CD4-positive, alpha-beta memory T cell (primary cell): ENCODE data around the gene EFHC1. TPM values are rescaled to one million over a fixed set of nuclear protein-coding genes. Genes with fewer than 3 reads are reported as not detected.

ENCODE experiments used
- CTCF ChIA-PET: fragments of 350-600 bp; sonication (Branson Sonifier 250); formaldehyde crosslinking; loops from one replicate; lab custom pipeline; 2021; ENCODE audit warnings: inconsistent platforms; ENCODE audit not compliant: partially characterized antibody; lab: Charles Lee
- POLR2A ChIA-PET: fragments of 350-600 bp; sonication (Branson Sonifier 250); formaldehyde crosslinking; loops from one replicate; lab custom pipeline; 2021; ENCODE audit not compliant: partially characterized antibody; lab: Charles Lee
- DNase-seq, 5 donors: peaks; one replicate each; pipeline versions ENCODE4 v3.0.0 to v3.0.0-alpha.2; 2020 to 2022; ENCODE audit warnings: mixed read lengths in 1 of 5
- H3K27ac ChIP-seq: one replicate; pipeline ENCODE4 v1.7.0; 2013; ENCODE audit warnings: low read depth, low read length
- H3K27me3 ChIP-seq: 2 replicates; pipeline ENCODE4 v1.7.0; 2013; ENCODE audit warnings: mild to moderate bottlenecking, low read length, moderate library complexity; ENCODE audit not compliant: insufficient read depth
- H3K36me3 ChIP-seq: 2 replicates; pipeline ENCODE4 v1.7.0; 2013; ENCODE audit warnings: mild to moderate bottlenecking, low read length, moderate library complexity; ENCODE audit not compliant: insufficient read depth
- H3K4me1 ChIP-seq: 2 replicates; pipeline ENCODE4 v1.7.0; 2013; ENCODE audit warnings: mild to moderate bottlenecking, low read length, moderate library complexity; ENCODE audit not compliant: insufficient read depth
- H3K4me3 ChIP-seq, 2 donors: one replicate each; pipeline ENCODE4 v1.7.0; 2013; ENCODE audit warnings: low read length in 2 of 2, mild to moderate bottlenecking in 1 of 2
- H3K9me3 ChIP-seq, 2 donors: one replicate each; pipeline ENCODE4 v1.7.0; 2013; ENCODE audit warnings: low read length in 2 of 2, control low read depth in 1 of 2; ENCODE audit not compliant: control insufficient read depth in 1 of 2
- H3K27ac Mint-ChIP-seq, 7 donors: one replicate each; pipeline ENCODE4 v1.8.0; 2020 to 2021; ENCODE audit warnings: mixed read lengths in 7 of 7, mild to moderate bottlenecking in 6 of 7, inconsistent platforms in 3 of 7, moderate library complexity in 3 of 7
- H3K27me3 Mint-ChIP-seq, 2 donors: one replicate each; pipeline ENCODE4 v1.8.0; 2020 to 2021; ENCODE audit warnings: mixed read lengths in 2 of 2
- H3K36me3 Mint-ChIP-seq, 2 donors: one replicate each; pipeline ENCODE4 v1.8.0; 2020 to 2021; ENCODE audit warnings: mixed read lengths in 2 of 2, inconsistent platforms in 1 of 2, mild to moderate bottlenecking in 1 of 2
- H3K4me1 Mint-ChIP-seq, 4 donors: one replicate each; pipeline ENCODE4 v1.8.0; 2020 to 2021; ENCODE audit warnings: mixed read lengths in 4 of 4, mild to moderate bottlenecking in 1 of 4
- H3K4me3 Mint-ChIP-seq, 8 donors: one replicate each; pipeline ENCODE4 v1.8.0; 2020 to 2021; ENCODE audit warnings: mixed read lengths in 8 of 8, mild to moderate bottlenecking in 7 of 8, moderate library complexity in 6 of 8, inconsistent platforms in 3 of 8
- H3K9me3 Mint-ChIP-seq, 8 donors: one replicate each; pipeline ENCODE4 v1.8.0; 2020 to 2021; ENCODE audit warnings: mixed read lengths in 8 of 8, mild to moderate bottlenecking in 5 of 8, inconsistent platforms in 3 of 8, moderate library complexity in 1 of 8
- intact Hi-C: fragments of 100-400 bp; cut with micrococcal nuclease; formaldehyde crosslinking; loops from one replicate; pipeline ENCODE4 v1.15.1; 2023
- polyA plus RNA-seq, 2 donors: library from polyadenylated mRNA; unstranded; fragments of 300-500 nt; fragmentation: Illumina TruSeq; gene quantifications; one replicate each; pipeline ENCODE4 v1.2.3, GENCODE V29; 2021
- total RNA-seq, 2 experiments: library from RNA; stranded (reverse); gene quantifications; one replicate each; pipeline ENCODE4 v1.2.3, GENCODE V29; 2021

EFHC1 gene
- total and polyA plus RNA-seq, 4 experiments from 2014 or later, result 1.5 to 10.4 (median 4.1) TPM

DNA sequence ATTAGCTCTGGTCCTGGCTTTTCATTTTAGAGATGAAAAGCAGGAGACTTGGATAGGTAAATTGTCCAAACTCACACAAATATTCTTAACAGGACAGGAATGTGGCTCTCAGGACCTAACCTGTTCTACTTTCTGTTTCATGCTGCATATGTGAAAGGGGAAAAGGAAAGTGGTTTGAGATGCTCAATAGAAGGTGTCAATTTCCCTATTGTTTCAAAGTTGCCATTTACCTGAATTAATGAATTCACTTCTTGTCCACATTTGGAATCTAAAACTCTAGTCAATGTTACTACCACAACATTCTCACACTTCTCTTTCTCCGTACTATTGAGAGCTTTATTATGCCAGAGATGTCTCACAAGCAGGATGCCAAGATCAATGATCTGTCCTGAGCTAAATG lies 4.8 kb upstream of the EFHC1 start:
- peak overlapping the region in 1 of 8 donors; percentile 36 for H3K4me3 Mint-ChIP-seq
- H3K27me3 ChIP-seq, result no peaks in the 10 kb centered on the region
- no peaks in the 10 kb centered on the region for H3K9me3 ChIP-seq
- H3K27ac ChIP-seq, result no peak overlapping the region
- H3K36me3 Mint-ChIP-seq, result peaks cover 0 to 4% of the 10 kb centered on the region in 2 donors
- ChIA-PET CTCF (interaction anchor here (0.6 to 8.4 kb wide), 16 partner anchors 14 to 280 kb away, joined by 3 to 99 read pairs (median 10); partner anchors contain the start of genes MCM3, PAQR8 and TMEM14A), POLR2A (interaction anchor here (1.1 to 1.6 kb wide), 2 partner anchors 12 to 130 kb away, joined by 3 to 6 read pairs; partner anchors contain the start of gene MCM3)
- H3K9me3 Mint-ChIP-seq, result peaks cover 0 to 3% (median 0%) of the 10 kb centered on the region in 8 donors
- peaks cover 15 to 26% (median 22%) of the 10 kb centered on the region in 4 donors for H3K4me1 Mint-ChIP-seq
- H3K36me3 ChIP-seq, result no peaks in the 10 kb centered on the region
- H3K27me3 Mint-ChIP-seq, result no peaks in the 10 kb centered on the region
- no peak for DNase-seq
- H3K4me3 ChIP-seq, result no peak overlapping the region
- H3K4me1 ChIP-seq, result peaks cover 17% of the 10 kb centered on the region
- peak overlapping the region in 2 of 7 donors; percentile 28 to 77 for H3K27ac Mint-ChIP-seq
- intact Hi-C loops, result loop anchor here (5.0 kb wide), 1 partner anchor 182 kb away; no protein-coding TSS in a partner anchor

DNA sequence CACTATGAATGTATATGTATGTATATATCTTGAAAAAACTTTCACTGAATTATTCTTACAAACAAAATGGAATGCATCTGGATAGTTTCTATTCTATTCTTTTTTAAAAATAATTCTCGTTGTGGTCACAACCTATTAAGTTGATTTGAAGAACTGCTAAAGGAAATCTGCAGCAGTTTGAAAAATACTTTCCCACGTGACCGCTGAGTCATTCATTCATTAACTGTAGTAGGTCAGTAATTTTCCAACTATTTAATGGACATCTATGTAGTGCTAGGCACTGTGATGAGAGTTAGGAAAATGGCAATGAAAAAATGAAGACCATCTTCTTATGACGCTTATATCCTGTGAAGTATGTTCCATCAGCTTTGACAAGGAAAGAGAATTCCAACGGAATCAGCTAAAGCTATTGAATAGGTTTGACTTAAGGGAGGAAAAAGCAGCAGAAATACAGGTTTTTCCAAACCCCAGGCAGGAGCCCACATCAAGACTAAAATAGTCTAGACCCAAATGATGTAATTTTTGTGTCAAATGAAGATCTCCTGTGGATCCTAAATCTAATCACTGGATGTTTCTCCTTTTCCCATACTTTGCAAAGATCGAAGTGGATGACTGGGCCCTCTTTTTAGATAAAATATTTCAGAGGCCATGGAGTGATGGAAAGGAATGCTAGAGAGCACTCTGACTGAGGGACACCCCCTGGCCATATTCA lies 4.1 kb upstream of the EFHC1 start:
- Mint-ChIP-seq H3K4me1 (peaks cover 15 to 26% (median 20%) of the 10 kb centered on the region in 4 donors), H3K27ac (peak overlapping the region in 5 of 7 donors; percentile 17 to 72 (median 52)), H3K27me3 (no peaks in the 10 kb centered on the region), H3K4me3 (peak overlapping the region in 2 of 8 donors; percentile 13 to 33), H3K36me3 (peaks cover 0 to 4% of the 10 kb centered on the region in 2 donors), H3K9me3 (peaks cover 0 to 3% (median 0%) of the 10 kb centered on the region in 8 donors)
- POLR2A ChIA-PET, result interaction anchor here (0.9 to 1.6 kb wide), 4 partner anchors 13 to 131 kb away, joined by 3 to 6 read pairs (median 4); partner anchors contain the start of gene MCM3
- Histone ChIP-seq H3K4me1 (peaks cover 24% of the 10 kb centered on the region), H3K27ac (no peak overlapping the region), H3K27me3 (no peaks in the 10 kb centered on the region), H3K9me3 (no peaks in the 10 kb centered on the region), H3K4me3 (no peak overlapping the region), H3K36me3 (no peaks in the 10 kb centered on the region)
- CTCF ChIA-PET, result interaction anchor here (0.6 to 8.4 kb wide), 20 partner anchors 8 to 291 kb away, joined by 3 to 99 read pairs (median 6); partner anchors contain the start of genes MCM3, PAQR8 and TMEM14A
- no peak for DNase-seq
- intact Hi-C loops, result loop anchor here (1.0 to 5.0 kb wide), 2 partner anchors 181 to 247 kb away; no protein-coding TSS in a partner anchor

DNA sequence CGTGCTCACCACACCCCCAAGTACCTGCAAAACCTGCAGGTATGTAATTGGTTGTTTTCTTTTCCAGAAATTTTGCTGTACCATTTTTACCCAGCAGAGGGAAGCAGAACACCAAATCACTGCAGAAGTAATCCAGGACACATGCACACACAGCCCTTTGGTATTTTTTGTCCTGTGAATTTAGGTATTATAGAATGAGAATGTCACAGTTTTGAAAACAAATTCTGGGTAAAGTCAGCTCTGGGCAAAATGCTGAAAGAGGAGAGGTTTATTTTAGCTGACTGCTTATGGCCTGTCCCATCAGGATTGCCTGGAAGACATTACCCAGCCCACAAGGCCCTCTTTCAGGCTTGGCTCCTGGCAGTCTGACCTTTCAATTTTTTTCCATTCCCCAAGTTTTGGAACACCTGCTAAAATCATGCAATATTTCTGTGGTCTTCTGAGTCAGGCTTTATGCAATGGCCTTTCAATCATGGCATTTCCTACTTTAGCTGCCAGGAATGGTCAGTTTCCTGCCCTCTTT lies 3.5 kb upstream of the EFHC1 start:
- H3K4me3 ChIP-seq, result no peak overlapping the region
- no peaks in the 10 kb centered on the region for H3K36me3 ChIP-seq
- H3K27me3 ChIP-seq, result no peaks in the 10 kb centered on the region
- Mint-ChIP-seq H3K4me3 (peak overlapping the region in 2 of 8 donors; percentile 13 to 33), H3K36me3 (peaks cover 0 to 4% of the 10 kb centered on the region in 2 donors), H3K27me3 (no peaks in the 10 kb centered on the region), H3K4me1 (peaks cover 15 to 26% (median 20%) of the 10 kb centered on the region in 4 donors), H3K9me3 (peaks cover 0 to 3% (median 0%) of the 10 kb centered on the region in 8 donors), H3K27ac (peak overlapping the region in 5 of 7 donors; percentile 17 to 72 (median 52))
- CTCF ChIA-PET, result interaction anchor here (0.8 to 8.4 kb wide), 17 partner anchors 9 to 290 kb away, joined by 3 to 99 read pairs (median 6); partner anchors contain the start of genes MCM3, PAQR8 and TMEM14A
- H3K4me1 ChIP-seq, result peaks cover 24% of the 10 kb centered on the region
- no peaks in the 10 kb centered on the region for H3K9me3 ChIP-seq
- peak; percentile 47 to 76 (median 72) for DNase-seq
- POLR2A ChIA-PET, result interaction anchor here (0.9 to 1.5 kb wide), 3 partner anchors 17 to 131 kb away, joined by 3 to 6 read pairs (median 5); no protein-coding TSS in a partner anchor
- H3K27ac ChIP-seq, result no peak overlapping the region
- intact Hi-C loops, result loop anchor here (1.0 to 5.0 kb wide), 2 partner anchors 181 to 247 kb away; no protein-coding TSS in a partner anchor

DNA sequence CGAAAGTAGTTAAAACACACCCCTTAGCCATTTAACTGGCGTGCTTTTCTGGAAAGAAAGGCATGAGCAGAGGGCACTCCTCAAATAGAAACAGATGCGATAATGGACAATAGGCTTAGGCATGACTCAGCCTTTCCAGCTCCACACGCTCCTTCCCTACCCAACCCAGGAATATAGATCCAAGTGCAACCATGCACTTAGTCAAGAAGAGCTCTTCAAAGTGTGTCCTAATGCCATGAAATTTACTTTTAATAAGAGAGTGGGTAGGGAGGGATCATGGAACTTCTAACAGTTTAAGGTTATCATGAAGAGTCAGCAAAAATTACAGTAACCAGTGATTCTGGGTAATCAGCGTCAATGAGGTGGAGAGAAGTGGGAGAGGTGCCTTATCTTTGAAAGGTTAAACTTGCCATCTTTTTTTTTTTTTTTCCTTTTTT lies 2.4 kb upstream of the EFHC1 start:
- H3K27ac Mint-ChIP-seq, result peak overlapping the region in 1 of 7 donors; percentile 36
- Histone ChIP-seq H3K36me3 (no peaks in the 10 kb centered on the region), H3K4me1 (peaks cover 24% of the 10 kb centered on the region), H3K27ac (no peak overlapping the region), H3K27me3 (no peaks in the 10 kb centered on the region), H3K4me3 (no peak overlapping the region), H3K9me3 (no peaks in the 10 kb centered on the region)
- CTCF ChIA-PET, result interaction anchor here (0.7 to 8.4 kb wide), 12 partner anchors 16 to 250 kb away, joined by 3 to 99 read pairs (median 12); partner anchors contain the start of genes MCM3 and PAQR8
- POLR2A ChIA-PET, result interaction anchor here (1.5 to 4.4 kb wide), 2 partner anchors 21 to 131 kb away, joined by 6 to 37 read pairs; partner anchors contain the start of gene MCM3
- H3K4me1 Mint-ChIP-seq, result peaks cover 14 to 23% (median 19%) of the 10 kb centered on the region in 4 donors
- H3K9me3 Mint-ChIP-seq, result peaks cover 0 to 3% (median 0%) of the 10 kb centered on the region in 8 donors
- no peak for DNase-seq
- H3K4me3 Mint-ChIP-seq, result peak overlapping the region in 4 of 8 donors; percentile 1 to 61 (median 44)
- peaks cover 0 to 4% of the 10 kb centered on the region in 2 donors for H3K36me3 Mint-ChIP-seq
- no peaks in the 10 kb centered on the region for H3K27me3 Mint-ChIP-seq
- intact Hi-C loops, result loop anchor here (5.0 kb wide), 1 partner anchor 180 kb away; no protein-coding TSS in a partner anchor

DNA sequence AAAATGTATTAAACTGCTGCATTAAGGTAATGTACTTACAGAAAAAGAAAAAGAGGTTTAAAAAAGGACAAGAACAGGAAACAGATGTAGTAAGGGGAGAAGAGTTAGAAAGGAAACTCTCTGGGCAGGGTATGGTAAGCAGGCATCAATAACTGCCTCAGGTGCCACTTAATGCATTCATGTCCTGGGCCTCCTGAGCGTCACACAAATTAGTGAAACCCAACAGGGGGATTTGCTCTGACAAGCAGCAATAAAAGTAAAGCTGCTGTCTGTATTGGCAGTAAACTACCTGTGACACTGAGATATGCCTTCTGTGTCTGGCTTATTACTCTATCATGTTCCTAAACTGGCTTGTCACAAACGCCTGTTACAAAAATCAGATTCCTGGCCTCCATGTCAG lies 1.5 kb upstream of the EFHC1 start:
- Histone ChIP-seq H3K9me3 (no peaks in the 10 kb centered on the region), H3K4me1 (peaks cover 24% of the 10 kb centered on the region), H3K27ac (no peak overlapping the region), H3K27me3 (no peaks in the 10 kb centered on the region), H3K36me3 (no peaks in the 10 kb centered on the region), H3K4me3 (no peak overlapping the region)
- no peak for DNase-seq
- H3K27me3 Mint-ChIP-seq, result no peaks in the 10 kb centered on the region
- intact Hi-C loops, result loop anchor here (5.0 kb wide), 1 partner anchor 179 kb away; no protein-coding TSS in a partner anchor
- peaks cover 12 to 22% (median 17%) of the 10 kb centered on the region in 4 donors for H3K4me1 Mint-ChIP-seq
- ChIA-PET CTCF (interaction anchor here (0.6 to 8.4 kb wide), 16 partner anchors 10 to 355 kb away, joined by 3 to 99 read pairs (median 6); partner anchors contain the start of genes MCM3 and PAQR8), POLR2A (interaction anchor here (0.8 to 4.4 kb wide), 9 partner anchors 11 to 244 kb away, joined by 3 to 37 read pairs (median 9); partner anchors contain the start of genes MCM3, PAQR8 and TRAM2)
- peak overlapping the region in 2 of 7 donors; percentile 20 to 42 for H3K27ac Mint-ChIP-seq
- H3K36me3 Mint-ChIP-seq, result peaks cover 0 to 4% of the 10 kb centered on the region in 2 donors
- H3K4me3 Mint-ChIP-seq, result peak overlapping the region in 2 of 8 donors; percentile 29 to 41
- H3K9me3 Mint-ChIP-seq, result peaks cover 0 to 3% (median 0%) of the 10 kb centered on the region in 8 donors

DNA sequence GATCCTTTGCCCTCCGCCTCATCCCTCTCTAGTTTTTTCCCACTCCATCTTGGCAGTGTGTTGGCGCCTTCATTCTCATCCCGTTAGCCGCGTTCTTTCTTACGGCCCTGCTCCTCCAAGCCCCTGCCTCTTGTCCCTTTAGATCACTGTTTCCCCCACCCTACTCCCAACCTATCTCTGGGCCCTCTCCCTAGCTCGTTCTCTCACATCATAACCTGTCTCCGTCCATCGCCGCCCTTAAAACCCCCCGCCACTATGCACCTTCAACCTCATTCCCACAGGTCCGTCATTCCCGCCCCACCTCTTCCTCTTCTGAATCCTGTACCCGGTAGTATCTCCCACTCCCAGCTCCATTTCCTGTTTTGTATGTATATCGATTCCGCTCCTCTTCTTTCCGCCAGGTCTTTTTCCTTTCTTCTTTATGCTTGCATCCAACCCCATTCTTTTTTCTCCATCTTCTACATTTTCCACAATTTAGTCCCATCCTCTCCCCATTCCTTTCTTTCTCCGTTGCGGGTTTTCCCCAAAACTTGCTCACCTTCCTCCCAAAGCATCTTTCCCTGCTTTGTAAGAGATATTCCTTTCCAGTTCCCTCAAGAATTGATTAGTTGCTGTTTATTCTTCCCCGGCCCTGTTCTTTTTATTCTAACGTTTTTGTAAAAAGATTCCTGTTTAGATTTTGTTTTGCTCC lies 671 bp downstream of the EFHC1 start:
- peak overlapping the region; percentile 59 for H3K27ac ChIP-seq
- no peaks in the 10 kb centered on the region for H3K36me3 ChIP-seq
- POLR2A ChIA-PET, result interaction anchor here (0.9 to 4.4 kb wide), 8 partner anchors 8 to 242 kb away, joined by 3 to 37 read pairs (median 9); partner anchors contain the start of genes MCM3, PAQR8 and TRAM2
- Mint-ChIP-seq H3K27me3 (no peaks in the 10 kb centered on the region), H3K4me1 (peaks cover 7 to 14% (median 10%) of the 10 kb centered on the region in 4 donors), H3K27ac (no peak overlapping the region), H3K36me3 (peaks cover 0 to 4% of the 10 kb centered on the region in 2 donors), H3K9me3 (peaks cover 0 to 3% (median 0%) of the 10 kb centered on the region in 8 donors), H3K4me3 (no peak overlapping the region)
- DNase-seq, result peak in 1 of 5 donors; percentile 36
- intact Hi-C loops, result loop anchor here (1.0 to 10.0 kb wide), 6 partner anchors 21 to 1124 kb away; partner anchors contain the start of genes GCLC and MCM3
- H3K27me3 ChIP-seq, result no peaks in the 10 kb centered on the region
- peak overlapping the region; percentile 71 for H3K4me3 ChIP-seq
- CTCF ChIA-PET, result interaction anchor here (0.8 to 8.4 kb wide), 7 partner anchors 20 to 242 kb away, joined by 3 to 99 read pairs (median 19); partner anchors contain the start of gene MCM3
- peaks cover 22% of the 10 kb centered on the region for H3K4me1 ChIP-seq
- no peaks in the 10 kb centered on the region for H3K9me3 ChIP-seq
